GM23338 (cell line): ENCODE data around the gene CD2AP.

Experiments
- CREB1 ChIP-seq: fragments of 250-450 bp; sonication (Bioruptor Pico); IDR thresholded peaks from 2 replicates; pipeline ENCODE4 v1.5.0; 2020; ENCODE audit warnings: low read depth, mild to moderate bottlenecking, moderate library complexity
- EZH2 ChIP-seq: fragments of 200-600 bp; sonication (generic); IDR thresholded peaks from one replicate; pipeline ENCODE4 v1.8.0; 2017; ENCODE audit warnings: antibody characterized with exemption, mild to moderate bottlenecking, low read depth; ENCODE audit not compliant: unreplicated experiment
- EZH2phosphoT487 ChIP-seq: fragments of 200-600 bp; sonication (generic); IDR thresholded peaks from one replicate; pipeline ENCODE4 v1.8.1; 2018; ENCODE audit warnings: antibody characterized with exemption; ENCODE audit not compliant: unreplicated experiment
- JUNB ChIP-seq: IDR thresholded peaks from one replicate; pipeline ENCODE4 v1.6.1; 2016; ENCODE audit warnings: antibody characterized with exemption; ENCODE audit not compliant: unreplicated experiment
- NANOG ChIP-seq: IDR thresholded peaks from 2 replicates; pipeline ENCODE4 v1.6.1; 2016; ENCODE audit warnings: antibody characterized with exemption, borderline replicate concordance
- POLR2AphosphoS5 ChIP-seq: IDR thresholded peaks from 2 replicates; pipeline ENCODE4 v1.6.1; 2016; ENCODE audit warnings: antibody characterized with exemption, low read depth
- ZNF331 ChIP-seq: fragments of 250-450 bp; sonication (Bioruptor Pico); IDR thresholded peaks from 2 replicates; pipeline ENCODE4 v1.5.0; 2020; ENCODE audit warnings: low read depth, mild to moderate bottlenecking, moderate library complexity
- TF ChIP-seq, protein P1 (sequence below), 2 experiments: fragments of 200-600 bp in 1 of 2; sonication (generic) in 1 of 2; conservative IDR thresholded peaks; 2 replicates each; pipeline versions ENCODE4 v1.5.1 to v1.6.1; 2016 to 2017; ENCODE audit warnings: antibody characterized with exemption in 2 of 2, low read depth in 2 of 2, mild to moderate bottlenecking in 2 of 2, moderate library complexity in 1 of 2
- TF ChIP-seq, protein P2 (sequence below): IDR thresholded peaks from one replicate; pipeline ENCODE4 v1.6.1; 2018; ENCODE audit warnings: antibody characterized with exemption; ENCODE audit not compliant: unreplicated experiment
- TF ChIP-seq, protein P3 (sequence below): IDR thresholded peaks from 2 replicates; pipeline ENCODE4 v1.6.1; 2016; ENCODE audit warnings: antibody characterized with exemption
- TF ChIP-seq, protein P4 (sequence below): fragments of 250-450 bp; sonication (Bioruptor Pico); IDR thresholded peaks from 2 replicates; pipeline ENCODE4 v1.5.0; 2020; ENCODE audit warnings: mild to moderate bottlenecking, moderate library complexity

DNA sequence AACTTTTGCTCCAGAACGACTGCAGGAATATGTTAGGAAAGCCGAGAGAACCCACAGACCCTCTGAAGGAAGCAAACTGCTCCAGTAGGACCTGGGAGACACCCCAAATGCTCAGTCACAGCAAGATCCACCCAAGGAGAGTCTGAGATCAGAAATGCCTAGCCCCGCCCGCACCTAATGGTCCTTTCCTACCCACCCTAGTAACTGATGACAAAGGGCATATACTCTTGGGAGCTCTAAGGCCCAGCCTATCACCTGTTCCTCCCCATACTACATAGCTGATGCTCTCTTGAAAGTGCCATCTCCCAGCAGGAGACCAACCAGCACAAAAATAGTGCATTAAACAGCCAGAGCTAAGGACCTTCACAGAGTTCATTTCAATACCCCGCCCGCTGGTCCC lies 67.6 kb downstream of the CD2AP start:
- TF ChIP-seq, protein P1, sequence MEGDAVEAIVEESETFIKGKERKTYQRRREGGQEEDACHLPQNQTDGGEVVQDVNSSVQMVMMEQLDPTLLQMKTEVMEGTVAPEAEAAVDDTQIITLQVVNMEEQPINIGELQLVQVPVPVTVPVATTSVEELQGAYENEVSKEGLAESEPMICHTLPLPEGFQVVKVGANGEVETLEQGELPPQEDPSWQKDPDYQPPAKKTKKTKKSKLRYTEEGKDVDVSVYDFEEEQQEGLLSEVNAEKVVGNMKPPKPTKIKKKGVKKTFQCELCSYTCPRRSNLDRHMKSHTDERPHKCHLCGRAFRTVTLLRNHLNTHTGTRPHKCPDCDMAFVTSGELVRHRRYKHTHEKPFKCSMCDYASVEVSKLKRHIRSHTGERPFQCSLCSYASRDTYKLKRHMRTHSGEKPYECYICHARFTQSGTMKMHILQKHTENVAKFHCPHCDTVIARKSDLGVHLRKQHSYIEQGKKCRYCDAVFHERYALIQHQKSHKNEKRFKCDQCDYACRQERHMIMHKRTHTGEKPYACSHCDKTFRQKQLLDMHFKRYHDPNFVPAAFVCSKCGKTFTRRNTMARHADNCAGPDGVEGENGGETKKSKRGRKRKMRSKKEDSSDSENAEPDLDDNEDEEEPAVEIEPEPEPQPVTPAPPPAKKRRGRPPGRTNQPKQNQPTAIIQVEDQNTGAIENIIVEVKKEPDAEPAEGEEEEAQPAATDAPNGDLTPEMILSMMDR (conservative IDR thresholded peaks at IDR 0.05; ENCODE audit: low read depth in 2 of 2): no peak
- no peak for TF ChIP-seq EZH2
- TF ChIP-seq POLR2AphosphoS5: no peak
- TF ChIP-seq, protein P2, sequence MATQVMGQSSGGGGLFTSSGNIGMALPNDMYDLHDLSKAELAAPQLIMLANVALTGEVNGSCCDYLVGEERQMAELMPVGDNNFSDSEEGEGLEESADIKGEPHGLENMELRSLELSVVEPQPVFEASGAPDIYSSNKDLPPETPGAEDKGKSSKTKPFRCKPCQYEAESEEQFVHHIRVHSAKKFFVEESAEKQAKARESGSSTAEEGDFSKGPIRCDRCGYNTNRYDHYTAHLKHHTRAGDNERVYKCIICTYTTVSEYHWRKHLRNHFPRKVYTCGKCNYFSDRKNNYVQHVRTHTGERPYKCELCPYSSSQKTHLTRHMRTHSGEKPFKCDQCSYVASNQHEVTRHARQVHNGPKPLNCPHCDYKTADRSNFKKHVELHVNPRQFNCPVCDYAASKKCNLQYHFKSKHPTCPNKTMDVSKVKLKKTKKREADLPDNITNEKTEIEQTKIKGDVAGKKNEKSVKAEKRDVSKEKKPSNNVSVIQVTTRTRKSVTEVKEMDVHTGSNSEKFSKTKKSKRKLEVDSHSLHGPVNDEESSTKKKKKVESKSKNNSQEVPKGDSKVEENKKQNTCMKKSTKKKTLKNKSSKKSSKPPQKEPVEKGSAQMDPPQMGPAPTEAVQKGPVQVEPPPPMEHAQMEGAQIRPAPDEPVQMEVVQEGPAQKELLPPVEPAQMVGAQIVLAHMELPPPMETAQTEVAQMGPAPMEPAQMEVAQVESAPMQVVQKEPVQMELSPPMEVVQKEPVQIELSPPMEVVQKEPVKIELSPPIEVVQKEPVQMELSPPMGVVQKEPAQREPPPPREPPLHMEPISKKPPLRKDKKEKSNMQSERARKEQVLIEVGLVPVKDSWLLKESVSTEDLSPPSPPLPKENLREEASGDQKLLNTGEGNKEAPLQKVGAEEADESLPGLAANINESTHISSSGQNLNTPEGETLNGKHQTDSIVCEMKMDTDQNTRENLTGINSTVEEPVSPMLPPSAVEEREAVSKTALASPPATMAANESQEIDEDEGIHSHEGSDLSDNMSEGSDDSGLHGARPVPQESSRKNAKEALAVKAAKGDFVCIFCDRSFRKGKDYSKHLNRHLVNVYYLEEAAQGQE: no peak
- no peak for TF ChIP-seq CREB1 (CRISPR knock-in tag)
- TF ChIP-seq, protein P3, sequence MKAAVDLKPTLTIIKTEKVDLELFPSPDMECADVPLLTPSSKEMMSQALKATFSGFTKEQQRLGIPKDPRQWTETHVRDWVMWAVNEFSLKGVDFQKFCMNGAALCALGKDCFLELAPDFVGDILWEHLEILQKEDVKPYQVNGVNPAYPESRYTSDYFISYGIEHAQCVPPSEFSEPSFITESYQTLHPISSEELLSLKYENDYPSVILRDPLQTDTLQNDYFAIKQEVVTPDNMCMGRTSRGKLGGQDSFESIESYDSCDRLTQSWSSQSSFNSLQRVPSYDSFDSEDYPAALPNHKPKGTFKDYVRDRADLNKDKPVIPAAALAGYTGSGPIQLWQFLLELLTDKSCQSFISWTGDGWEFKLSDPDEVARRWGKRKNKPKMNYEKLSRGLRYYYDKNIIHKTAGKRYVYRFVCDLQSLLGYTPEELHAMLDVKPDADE: no peak
- no peak for TF ChIP-seq ZNF331
- no peak for TF ChIP-seq EZH2phosphoT487
- TF ChIP-seq JUNB: no peak
- TF ChIP-seq NANOG: no peak
- TF ChIP-seq, protein P4, sequence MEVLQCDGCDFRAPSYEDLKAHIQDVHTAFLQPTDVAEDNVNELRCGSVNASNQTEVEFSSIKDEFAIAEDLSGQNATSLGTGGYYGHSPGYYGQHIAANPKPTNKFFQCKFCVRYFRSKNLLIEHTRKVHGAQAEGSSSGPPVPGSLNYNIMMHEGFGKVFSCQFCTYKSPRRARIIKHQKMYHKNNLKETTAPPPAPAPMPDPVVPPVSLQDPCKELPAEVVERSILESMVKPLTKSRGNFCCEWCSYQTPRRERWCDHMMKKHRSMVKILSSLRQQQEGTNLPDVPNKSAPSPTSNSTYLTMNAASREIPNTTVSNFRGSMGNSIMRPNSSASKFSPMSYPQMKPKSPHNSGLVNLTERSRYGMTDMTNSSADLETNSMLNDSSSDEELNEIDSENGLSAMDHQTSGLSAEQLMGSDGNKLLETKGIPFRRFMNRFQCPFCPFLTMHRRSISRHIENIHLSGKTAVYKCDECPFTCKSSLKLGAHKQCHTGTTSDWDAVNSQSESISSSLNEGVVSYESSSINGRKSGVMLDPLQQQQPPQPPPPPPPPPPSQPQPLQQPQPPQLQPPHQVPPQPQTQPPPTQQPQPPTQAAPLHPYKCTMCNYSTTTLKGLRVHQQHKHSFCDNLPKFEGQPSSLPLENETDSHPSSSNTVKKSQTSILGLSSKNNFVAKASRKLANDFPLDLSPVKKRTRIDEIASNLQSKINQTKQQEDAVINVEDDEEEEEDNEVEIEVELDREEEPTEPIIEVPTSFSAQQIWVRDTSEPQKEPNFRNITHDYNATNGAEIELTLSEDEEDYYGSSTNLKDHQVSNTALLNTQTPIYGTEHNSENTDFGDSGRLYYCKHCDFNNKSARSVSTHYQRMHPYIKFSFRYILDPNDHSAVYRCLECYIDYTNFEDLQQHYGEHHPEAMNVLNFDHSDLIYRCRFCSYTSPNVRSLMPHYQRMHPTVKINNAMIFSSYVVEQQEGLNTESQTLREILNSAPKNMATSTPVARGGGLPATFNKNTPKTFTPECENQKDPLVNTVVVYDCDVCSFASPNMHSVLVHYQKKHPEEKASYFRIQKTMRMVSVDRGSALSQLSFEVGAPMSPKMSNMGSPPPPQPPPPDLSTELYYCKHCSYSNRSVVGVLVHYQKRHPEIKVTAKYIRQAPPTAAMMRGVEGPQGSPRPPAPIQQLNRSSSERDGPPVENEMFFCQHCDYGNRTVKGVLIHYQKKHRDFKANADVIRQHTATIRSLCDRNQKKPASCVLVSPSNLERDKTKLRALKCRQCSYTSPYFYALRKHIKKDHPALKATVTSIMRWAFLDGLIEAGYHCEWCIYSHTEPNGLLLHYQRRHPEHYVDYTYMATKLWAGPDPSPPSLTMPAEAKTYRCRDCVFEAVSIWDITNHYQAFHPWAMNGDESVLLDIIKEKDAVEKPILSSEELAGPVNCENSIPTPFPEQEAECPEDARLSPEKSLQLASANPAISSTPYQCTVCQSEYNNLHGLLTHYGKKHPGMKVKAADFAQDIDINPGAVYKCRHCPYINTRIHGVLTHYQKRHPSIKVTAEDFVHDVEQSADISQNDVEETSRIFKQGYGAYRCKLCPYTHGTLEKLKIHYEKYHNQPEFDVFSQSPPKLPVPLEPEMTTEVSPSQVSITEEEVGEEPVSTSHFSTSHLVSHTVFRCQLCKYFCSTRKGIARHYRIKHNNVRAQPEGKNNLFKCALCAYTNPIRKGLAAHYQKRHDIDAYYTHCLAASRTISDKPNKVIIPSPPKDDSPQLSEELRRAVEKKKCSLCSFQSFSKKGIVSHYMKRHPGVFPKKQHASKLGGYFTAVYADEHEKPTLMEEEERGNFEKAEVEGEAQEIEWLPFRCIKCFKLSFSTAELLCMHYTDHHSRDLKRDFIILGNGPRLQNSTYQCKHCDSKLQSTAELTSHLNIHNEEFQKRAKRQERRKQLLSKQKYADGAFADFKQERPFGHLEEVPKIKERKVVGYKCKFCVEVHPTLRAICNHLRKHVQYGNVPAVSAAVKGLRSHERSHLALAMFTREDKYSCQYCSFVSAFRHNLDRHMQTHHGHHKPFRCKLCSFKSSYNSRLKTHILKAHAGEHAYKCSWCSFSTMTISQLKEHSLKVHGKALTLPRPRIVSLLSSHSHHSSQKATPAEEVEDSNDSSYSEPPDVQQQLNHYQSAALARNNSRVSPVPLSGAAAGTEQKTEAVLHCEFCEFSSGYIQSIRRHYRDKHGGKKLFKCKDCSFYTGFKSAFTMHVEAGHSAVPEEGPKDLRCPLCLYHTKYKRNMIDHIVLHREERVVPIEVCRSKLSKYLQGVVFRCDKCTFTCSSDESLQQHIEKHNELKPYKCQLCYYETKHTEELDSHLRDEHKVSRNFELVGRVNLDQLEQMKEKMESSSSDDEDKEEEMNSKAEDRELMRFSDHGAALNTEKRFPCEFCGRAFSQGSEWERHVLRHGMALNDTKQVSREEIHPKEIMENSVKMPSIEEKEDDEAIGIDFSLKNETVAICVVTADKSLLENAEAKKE (CRISPR knock-in tag): no peak
